ENCODE data around the gene PIEZO1.

DNA sequence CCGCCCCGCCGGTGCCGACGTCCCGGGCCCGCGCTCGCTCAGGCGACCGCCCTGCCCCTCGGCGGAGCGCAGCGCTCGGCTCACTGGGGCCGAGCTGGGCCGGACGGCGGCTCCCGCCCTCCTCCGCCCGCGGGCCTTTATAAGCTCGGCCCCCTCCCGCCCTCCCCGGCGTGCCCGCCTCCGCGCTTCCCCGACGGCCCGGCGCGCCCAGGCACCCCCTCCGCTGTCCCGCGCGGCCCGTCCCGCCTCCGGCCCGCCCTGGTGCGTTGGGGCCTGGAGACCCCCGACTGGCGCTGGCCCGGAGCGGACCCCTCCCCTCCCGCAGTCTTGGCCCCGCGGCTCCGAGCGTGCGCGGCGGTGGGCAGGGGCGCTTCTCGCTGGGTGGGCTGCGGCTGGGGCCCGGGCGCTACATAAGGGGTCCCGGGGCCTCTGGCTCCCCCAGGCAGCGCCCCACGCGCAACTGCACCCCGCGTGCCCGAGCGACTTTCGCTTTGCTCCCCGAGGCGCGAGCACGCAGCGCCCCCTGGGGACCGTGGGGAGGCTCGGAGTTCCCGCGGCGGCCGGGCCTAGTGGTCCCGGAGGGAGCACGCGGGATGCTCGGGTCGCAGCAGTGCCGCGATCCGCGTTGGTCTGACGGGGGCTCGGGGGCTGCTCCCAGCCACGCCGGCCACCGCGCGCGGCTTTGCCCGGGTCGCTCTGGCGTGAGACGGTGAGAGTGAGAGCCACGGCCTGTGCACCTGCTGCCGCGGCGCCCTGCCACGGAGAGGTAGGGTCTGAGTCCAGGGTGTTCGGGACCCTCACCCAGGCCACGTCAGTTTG lies at the start of gene PIEZO1:
- TF ChIP-seq GATA3 (IDR thresholded peaks at IDR 0.05; ENCODE audit: low read depth, low read length) (no peak), GATA2 (IDR thresholded peaks at IDR 0.05; ENCODE audit: low read depth, low read length) (no peak)
